ENCODE data around the gene ARHGDIA. TPM values are rescaled to one million over a fixed set of nuclear protein-coding genes. Genes with fewer than 3 reads are reported as not detected.

ARHGDIA gene
- total and polyA plus RNA-seq, 2 experiments from 2014 or later, result 80.7 to 295 TPM

- Histone ChIP-seq H3K4me2 (peak overlapping the region; percentile 96), H2AFZ (no peak overlapping the region), H3K4me1 (ENCODE audit: insufficient read depth) (peaks cover 50% of the 10 kb centered on the region), H3K79me2 (peaks cover 53% of the 10 kb centered on the region), H4K20me1 (ENCODE audit: insufficient read depth, poor library complexity, severe bottlenecking) (peaks cover 28% of the 10 kb centered on the region), H3K9me2 (replicated peaks; ENCODE audit: insufficient read depth) (no peaks in the 10 kb centered on the region), H3K36me3 (replicated peaks; ENCODE audit: insufficient read depth, low read depth) (no peaks in the 10 kb centered on the region), H3K27ac (peak overlapping the region; percentile 99), H3K4me3 (no peak overlapping the region), H3K9me3 (ENCODE audit: low read depth) (no peaks in the 10 kb centered on the region), H3K27me3 (no peaks in the 10 kb centered on the region)
- peak; percentile 64 for DNase-seq (ENCODE audit: low spot score)
- WGBS (ENCODE audit: low lambda C conversion rate, missing lambda C conversion rate), result 48% methylated on average over 49 of the region's 52 CpGs
- TF ChIP-seq CTCF (IDR thresholded peaks at IDR 0.05; ENCODE audit: poor library complexity), result peak; percentile 69
- TF ChIP-seq EZH2phosphoT487 (IDR thresholded peaks at IDR 0.05; ENCODE audit: low read depth, severe bottlenecking, unreplicated experiment), result no peak
- no peak for TF ChIP-seq EZH2 (IDR thresholded peaks at IDR 0.05; ENCODE audit: borderline replicate concordance)
Observed at GRCh38 chr17:81869221-81870130, 1.7 kb downstream of the ARHGDIA start.

GRCh38 chr17:81868674-81869220, 2.4 kb downstream of the ARHGDIA start:
- H3K27ac ChIP-seq, result peak overlapping the region; percentile 99
- TF ChIP-seq EZH2phosphoT487 (IDR thresholded peaks at IDR 0.05; ENCODE audit: low read depth, severe bottlenecking, unreplicated experiment) (no peak), CTCF (IDR thresholded peaks at IDR 0.05; ENCODE audit: poor library complexity) (no peak), EZH2 (IDR thresholded peaks at IDR 0.05; ENCODE audit: borderline replicate concordance) (no peak)
- H3K9me3 ChIP-seq (ENCODE audit: low read depth), result no peaks in the 10 kb centered on the region
- no peak overlapping the region for H3K4me3 ChIP-seq
- H3K79me2 ChIP-seq, result peaks cover 60% of the 10 kb centered on the region
- H3K9me2 ChIP-seq (replicated peaks; ENCODE audit: insufficient read depth), result no peaks in the 10 kb centered on the region
- no peaks in the 10 kb centered on the region for H3K27me3 ChIP-seq
- H3K36me3 ChIP-seq (replicated peaks; ENCODE audit: insufficient read depth, low read depth), result no peaks in the 10 kb centered on the region
- WGBS (ENCODE audit: low lambda C conversion rate, missing lambda C conversion rate), result 76% methylated on average over 17 of the region's 30 CpGs
- no peak overlapping the region for H2AFZ ChIP-seq
- H4K20me1 ChIP-seq (ENCODE audit: insufficient read depth, poor library complexity, severe bottlenecking), result peaks cover 28% of the 10 kb centered on the region
- H3K4me1 ChIP-seq (ENCODE audit: insufficient read depth), result peaks cover 50% of the 10 kb centered on the region
- H3K4me2 ChIP-seq, result peak overlapping the region; percentile 96
- peak; percentile 83 for DNase-seq (ENCODE audit: low spot score)

DNA sequence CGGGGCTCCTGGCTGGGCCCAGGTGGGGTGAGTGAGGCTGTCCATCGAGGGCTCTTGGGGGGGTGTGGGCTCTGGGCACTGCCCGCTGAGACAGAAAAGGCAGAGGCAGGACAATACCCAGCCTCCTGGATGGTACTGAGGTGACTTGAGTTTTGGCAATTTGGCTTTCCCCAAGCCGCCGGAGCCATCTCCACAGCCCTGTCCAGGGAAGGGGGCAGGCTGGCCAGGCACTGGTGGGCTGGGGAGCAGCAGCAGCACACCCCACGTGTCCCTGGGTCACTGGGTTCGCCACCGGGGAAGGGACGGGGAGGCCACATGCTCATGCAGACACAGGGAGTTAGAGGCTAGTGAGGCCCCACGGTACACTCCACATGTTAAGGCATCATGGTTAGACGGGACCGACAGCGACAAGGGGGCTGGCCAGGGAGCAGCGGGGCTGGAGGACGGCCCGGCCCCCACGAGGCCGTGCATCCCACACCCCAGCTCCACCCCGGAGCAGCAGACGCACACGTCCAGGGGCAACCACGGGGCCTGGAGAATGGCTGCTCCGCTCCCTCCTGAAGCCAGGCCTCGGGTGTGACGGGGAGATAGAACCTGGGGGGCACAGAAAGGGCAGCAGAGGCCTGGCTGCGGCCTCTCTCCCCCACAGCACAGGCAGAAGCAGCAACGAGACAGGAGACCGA, 3.0 kb downstream of the ARHGDIA start:
- Histone ChIP-seq H3K4me3 (no peak overlapping the region), H3K36me3 (replicated peaks; ENCODE audit: insufficient read depth, low read depth) (no peaks in the 10 kb centered on the region), H3K27ac (peak overlapping the region; percentile 99), H3K27me3 (no peaks in the 10 kb centered on the region), H3K4me1 (ENCODE audit: insufficient read depth) (peaks cover 52% of the 10 kb centered on the region), H3K9me3 (ENCODE audit: low read depth) (no peaks in the 10 kb centered on the region), H3K4me2 (peak overlapping the region; percentile 96), H4K20me1 (ENCODE audit: insufficient read depth, poor library complexity, severe bottlenecking) (peaks cover 28% of the 10 kb centered on the region), H2AFZ (no peak overlapping the region), H3K9me2 (replicated peaks; ENCODE audit: insufficient read depth) (no peaks in the 10 kb centered on the region), H3K79me2 (peaks cover 62% of the 10 kb centered on the region)
- DNase-seq (ENCODE audit: low spot score), result no peak
- 80% methylated on average over 19 of the region's 28 CpGs for WGBS (ENCODE audit: low lambda C conversion rate, missing lambda C conversion rate)
- no peak for TF ChIP-seq EZH2phosphoT487 (IDR thresholded peaks at IDR 0.05; ENCODE audit: low read depth, severe bottlenecking, unreplicated experiment)
- no peak for TF ChIP-seq EZH2 (IDR thresholded peaks at IDR 0.05; ENCODE audit: borderline replicate concordance)
- TF ChIP-seq CTCF (IDR thresholded peaks at IDR 0.05; ENCODE audit: poor library complexity), result no peak

All from hepatocyte (in vitro differentiated cells).